Chondrocyte (in vitro differentiated cells): ENCODE data around the gene GRIK4. TPM values are rescaled to one million over a fixed set of nuclear protein-coding genes. Genes with fewer than 3 reads are reported as not detected.

Experiments used
- DNase-seq: peaks from one replicate; pipeline ENCODE4 v3.0.0; 2021; ENCODE audit warnings: mixed read lengths, low spot score
- H3K27ac Mint-ChIP-seq: one replicate; pipeline ENCODE4 v1.8.0; 2021; ENCODE audit warnings: mild to moderate bottlenecking, moderate library complexity, mixed read lengths; ENCODE audit not compliant: unreplicated experiment
- H3K27me3 Mint-ChIP-seq: 2 replicates; pipeline ENCODE4 v1.8.0; 2021; ENCODE audit warnings: low read depth, mixed read lengths
- H3K36me3 Mint-ChIP-seq: 2 replicates; pipeline ENCODE4 v1.8.0; 2021; ENCODE audit warnings: low read depth, mixed read lengths
- H3K4me1 Mint-ChIP-seq: 2 replicates; pipeline ENCODE4 v1.8.0; 2021; ENCODE audit warnings: low read depth, mild to moderate bottlenecking, mixed read lengths
- H3K4me3 Mint-ChIP-seq: one replicate; pipeline ENCODE4 v1.8.0; 2021; ENCODE audit warnings: mild to moderate bottlenecking, moderate library complexity, mixed read lengths; ENCODE audit not compliant: unreplicated experiment
- H3K9me3 Mint-ChIP-seq: 2 replicates; pipeline ENCODE4 v1.8.0; 2021; ENCODE audit warnings: low read depth, mixed read lengths
- total RNA-seq: library from RNA; stranded (reverse); gene quantifications from 3 replicates; pipeline ENCODE4 v1.2.1, GENCODE V29; 2021
- TF ChIP-seq, protein P1 (sequence below): fragments of 200-600 bp; sonication (generic); IDR thresholded peaks from 2 replicates; pipeline ENCODE4 v1.5.0; 2021; ENCODE audit warnings: antibody characterized with exemption, mild to moderate bottlenecking, moderate library complexity

GRIK4 gene
- total RNA-seq, 1 donor from 2014 or later: 0.37 TPM

DNA sequence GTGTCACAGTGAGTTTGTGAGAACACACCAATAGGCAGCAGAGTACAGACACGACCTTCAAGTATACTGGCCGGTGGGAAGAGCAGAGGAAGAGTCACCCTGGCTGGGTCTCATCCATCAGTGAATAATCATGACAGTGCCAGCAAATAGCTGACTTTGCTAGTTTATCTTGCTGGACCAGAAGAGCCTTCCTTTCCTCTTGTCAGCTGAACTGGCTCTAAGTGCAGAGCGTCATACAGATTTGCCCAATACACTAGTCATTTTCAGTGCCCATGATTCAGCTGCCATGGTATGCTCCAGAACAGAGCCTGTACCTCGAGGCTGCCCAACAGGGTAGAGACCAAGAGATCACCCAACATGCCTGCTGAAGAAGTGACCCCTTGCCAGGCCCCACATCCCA lies 429.5 kb downstream of the GRIK4 start:
- H3K9me3 Mint-ChIP-seq: peaks cover 11% of the 10 kb centered on the region
- H3K27me3 Mint-ChIP-seq: peaks cover 25% of the 10 kb centered on the region
- TF ChIP-seq, protein P1, sequence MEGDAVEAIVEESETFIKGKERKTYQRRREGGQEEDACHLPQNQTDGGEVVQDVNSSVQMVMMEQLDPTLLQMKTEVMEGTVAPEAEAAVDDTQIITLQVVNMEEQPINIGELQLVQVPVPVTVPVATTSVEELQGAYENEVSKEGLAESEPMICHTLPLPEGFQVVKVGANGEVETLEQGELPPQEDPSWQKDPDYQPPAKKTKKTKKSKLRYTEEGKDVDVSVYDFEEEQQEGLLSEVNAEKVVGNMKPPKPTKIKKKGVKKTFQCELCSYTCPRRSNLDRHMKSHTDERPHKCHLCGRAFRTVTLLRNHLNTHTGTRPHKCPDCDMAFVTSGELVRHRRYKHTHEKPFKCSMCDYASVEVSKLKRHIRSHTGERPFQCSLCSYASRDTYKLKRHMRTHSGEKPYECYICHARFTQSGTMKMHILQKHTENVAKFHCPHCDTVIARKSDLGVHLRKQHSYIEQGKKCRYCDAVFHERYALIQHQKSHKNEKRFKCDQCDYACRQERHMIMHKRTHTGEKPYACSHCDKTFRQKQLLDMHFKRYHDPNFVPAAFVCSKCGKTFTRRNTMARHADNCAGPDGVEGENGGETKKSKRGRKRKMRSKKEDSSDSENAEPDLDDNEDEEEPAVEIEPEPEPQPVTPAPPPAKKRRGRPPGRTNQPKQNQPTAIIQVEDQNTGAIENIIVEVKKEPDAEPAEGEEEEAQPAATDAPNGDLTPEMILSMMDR: no peak
- H3K4me1 Mint-ChIP-seq: no peaks in the 10 kb centered on the region
- DNase-seq: no peak
- no peak overlapping the region for H3K4me3 Mint-ChIP-seq
- H3K36me3 Mint-ChIP-seq: no peaks in the 10 kb centered on the region
- no peak overlapping the region for H3K27ac Mint-ChIP-seq

DNA sequence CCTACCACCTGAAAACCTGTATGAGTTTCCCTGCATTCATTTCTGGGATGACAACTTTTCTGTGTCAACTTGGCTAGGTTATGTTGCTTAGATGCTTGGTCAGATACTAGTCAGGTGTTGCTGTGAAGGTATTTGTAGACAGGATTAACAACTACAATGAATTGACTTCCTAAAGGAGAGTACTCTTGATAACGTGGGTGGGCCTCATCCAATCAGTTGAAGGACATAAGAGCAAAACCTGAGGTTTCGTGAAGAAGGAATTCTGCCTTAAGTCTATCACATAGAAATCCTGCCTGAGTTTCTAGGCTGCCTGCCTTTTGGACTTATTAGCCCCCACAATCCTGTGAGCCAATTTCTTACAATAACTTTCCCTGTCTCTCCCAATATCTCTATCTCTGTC lies 431.2 kb downstream of the GRIK4 start:
- H3K4me3 Mint-ChIP-seq: no peak overlapping the region
- TF ChIP-seq, protein P1: no peak
- H3K9me3 Mint-ChIP-seq: peaks cover 11% of the 10 kb centered on the region
- H3K27ac Mint-ChIP-seq: no peak overlapping the region
- peaks cover 15% of the 10 kb centered on the region for H3K27me3 Mint-ChIP-seq
- H3K4me1 Mint-ChIP-seq: no peaks in the 10 kb centered on the region
- no peak for DNase-seq
- no peaks in the 10 kb centered on the region for H3K36me3 Mint-ChIP-seq

DNA sequence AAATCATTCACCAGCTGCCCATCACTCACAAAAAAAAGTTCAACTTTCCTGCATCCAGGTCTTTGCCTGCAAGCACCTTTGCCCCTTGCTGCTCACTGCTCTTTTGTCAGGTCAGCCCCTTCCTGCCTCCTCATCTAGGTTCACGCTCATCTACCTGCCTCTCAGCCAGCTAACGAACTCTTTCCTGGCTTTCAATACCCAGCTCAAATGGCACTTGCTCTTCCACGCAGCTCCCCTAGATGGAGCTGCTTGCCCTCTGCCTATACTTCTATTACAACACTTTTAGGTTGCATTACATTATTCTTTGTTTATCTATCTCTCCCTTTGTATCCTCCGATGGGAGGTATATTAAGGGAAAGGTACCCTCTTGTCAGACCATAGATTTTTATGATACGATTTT lies 433.5 kb downstream of the GRIK4 start:
- Mint-ChIP-seq H3K36me3 (no peaks in the 10 kb centered on the region), H3K9me3 (peaks cover 11% of the 10 kb centered on the region), H3K27me3 (peaks cover 26% of the 10 kb centered on the region), H3K4me3 (no peak overlapping the region), H3K4me1 (no peaks in the 10 kb centered on the region), H3K27ac (no peak overlapping the region)
- TF ChIP-seq, protein P1: peak; percentile 34
- DNase-seq: no peak

DNA sequence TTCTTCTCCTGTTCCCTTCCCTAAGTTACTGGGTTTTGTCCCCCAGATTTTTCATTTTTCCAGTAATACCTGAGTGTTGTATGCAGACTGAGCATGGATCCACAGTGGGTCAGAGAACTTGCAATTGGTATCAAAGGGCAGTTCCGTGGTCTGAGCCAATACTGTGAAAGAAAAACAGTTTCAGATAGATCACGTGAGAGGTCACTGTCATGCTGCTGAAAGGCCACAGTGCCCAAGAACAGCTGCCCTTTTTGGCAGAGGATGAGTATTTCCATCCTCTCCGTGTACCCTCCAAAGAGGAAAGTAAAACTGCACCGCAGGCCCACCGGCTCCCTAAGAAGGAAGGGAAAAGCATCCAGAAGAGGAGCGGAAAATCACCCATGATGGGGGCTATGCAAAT lies 439.3 kb downstream of the GRIK4 start:
- no peaks in the 10 kb centered on the region for H3K36me3 Mint-ChIP-seq
- H3K4me1 Mint-ChIP-seq: peaks cover 4% of the 10 kb centered on the region
- H3K4me3 Mint-ChIP-seq: no peak overlapping the region
- H3K27me3 Mint-ChIP-seq: peaks cover 34% of the 10 kb centered on the region
- no peak overlapping the region for H3K27ac Mint-ChIP-seq
- TF ChIP-seq, protein P1: no peak
- H3K9me3 Mint-ChIP-seq: no peaks in the 10 kb centered on the region
- no peak for DNase-seq

DNA sequence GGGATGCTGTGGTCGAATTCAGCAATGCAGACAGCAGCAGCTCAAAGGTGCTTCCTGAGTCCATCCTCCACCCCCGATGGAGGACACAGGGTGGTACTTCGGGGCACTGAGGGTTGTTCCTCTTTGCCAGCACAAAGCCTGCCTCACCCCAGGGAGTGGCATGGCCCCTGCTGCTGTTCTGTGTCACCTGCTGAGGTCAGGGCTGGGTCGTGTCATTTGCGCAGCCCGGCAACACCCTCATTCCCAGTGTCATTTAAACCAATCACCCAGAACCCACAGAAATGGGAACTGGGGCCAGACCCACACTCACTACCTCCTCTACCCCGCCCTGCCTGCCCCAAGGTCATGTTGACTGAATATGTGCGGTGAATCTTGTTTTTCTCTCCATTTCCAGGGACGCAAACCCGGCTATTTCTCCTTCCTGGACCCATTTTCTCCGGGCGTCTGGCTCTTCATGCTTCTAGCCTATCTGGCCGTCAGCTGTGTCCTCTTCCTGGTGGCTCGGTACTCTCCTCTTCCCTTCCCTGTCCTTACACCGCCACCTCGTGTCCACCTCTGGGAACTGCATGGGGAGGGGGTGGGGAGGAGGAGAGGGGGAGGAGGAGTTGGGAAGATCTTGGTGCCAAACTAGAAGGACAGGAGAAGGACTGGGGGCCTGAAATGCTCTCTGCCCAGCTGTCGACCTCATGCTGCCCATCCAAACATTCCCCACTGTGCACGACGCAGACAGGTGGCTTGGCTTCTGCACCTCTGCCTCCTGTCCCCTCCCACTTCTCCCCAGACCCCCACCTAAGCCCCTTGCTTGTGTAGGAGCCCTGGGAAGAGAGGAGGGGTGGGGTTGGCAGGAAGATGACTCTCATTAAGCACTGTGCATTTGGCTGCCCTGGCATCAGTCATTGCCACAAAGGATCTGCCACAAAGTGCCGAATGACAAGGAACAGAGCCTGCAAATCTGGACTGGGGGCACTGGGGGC lies 441.2 kb downstream of the GRIK4 start:
- no peak for DNase-seq
- no peaks in the 10 kb centered on the region for H3K36me3 Mint-ChIP-seq
- peak overlapping the region; percentile 38 for H3K4me3 Mint-ChIP-seq
- TF ChIP-seq, protein P1: peak; percentile 83
- peaks cover 30% of the 10 kb centered on the region for H3K27me3 Mint-ChIP-seq
- no peaks in the 10 kb centered on the region for H3K9me3 Mint-ChIP-seq
- no peak overlapping the region for H3K27ac Mint-ChIP-seq
- peaks cover 4% of the 10 kb centered on the region for H3K4me1 Mint-ChIP-seq
